SK-N-SH treated with all-trans-retinoic acid at 6 μM for 48 hours (cell line): Measurements from ENCODE around the gene PCNP.

Experiments
- CREB5 ChIP-seq: fragments of 250-450 bp; sonication (Bioruptor Pico); IDR thresholded peaks from 2 replicates; pipeline ENCODE4 v1.5.1; 2020; ENCODE audit warnings: low read depth, mild to moderate bottlenecking, moderate library complexity
- CSDC2 ChIP-seq: fragments of 250-450 bp; sonication (Bioruptor Pico); IDR thresholded peaks from 2 replicates; pipeline ENCODE4 v1.5.0; 2020; ENCODE audit warnings: mild to moderate bottlenecking, moderate library complexity
- TOX ChIP-seq: fragments of 250-450 bp; sonication (Bioruptor Pico); IDR thresholded peaks from 2 replicates; pipeline ENCODE4 v1.8.0; 2021; ENCODE audit warnings: mild to moderate bottlenecking, moderate library complexity, borderline replicate concordance

- TF ChIP-seq CREB5 (CRISPR knock-in tag) (no peak), CSDC2 (CRISPR knock-in tag) (no peak), TOX (no peak)
These were observed 63.5 kb downstream of the PCNP start for GRCh38 chr3:101637451-101637850.
